GM23338 (cell line): ENCODE results near the gene KLHL18.

Source experiments
- CREB1 ChIP-seq: fragments of 250-450 bp; sonication (Bioruptor Pico); IDR thresholded peaks from 2 replicates; pipeline ENCODE4 v1.5.0; 2020; ENCODE audit warnings: low read depth, mild to moderate bottlenecking, moderate library complexity
- CTCF ChIP-seq, 2 experiments: fragments of 200-600 bp in 1 of 2; sonication (generic) in 1 of 2; conservative IDR thresholded peaks; 2 replicates each; pipeline versions ENCODE4 v1.5.1 to v1.6.1; 2016 to 2017; ENCODE audit warnings: antibody characterized with exemption in 2 of 2, low read depth in 2 of 2, mild to moderate bottlenecking in 2 of 2, moderate library complexity in 1 of 2
- EZH2 ChIP-seq: fragments of 200-600 bp; sonication (generic); IDR thresholded peaks from one replicate; pipeline ENCODE4 v1.8.0; 2017; ENCODE audit warnings: antibody characterized with exemption, mild to moderate bottlenecking, low read depth; ENCODE audit not compliant: unreplicated experiment
- EZH2phosphoT487 ChIP-seq: fragments of 200-600 bp; sonication (generic); IDR thresholded peaks from one replicate; pipeline ENCODE4 v1.8.1; 2018; ENCODE audit warnings: antibody characterized with exemption; ENCODE audit not compliant: unreplicated experiment
- JUNB ChIP-seq: IDR thresholded peaks from one replicate; pipeline ENCODE4 v1.6.1; 2016; ENCODE audit warnings: antibody characterized with exemption; ENCODE audit not compliant: unreplicated experiment
- POLR2AphosphoS5 ChIP-seq: IDR thresholded peaks from 2 replicates; pipeline ENCODE4 v1.6.1; 2016; ENCODE audit warnings: antibody characterized with exemption, low read depth
- REST ChIP-seq: IDR thresholded peaks from one replicate; pipeline ENCODE4 v1.6.1; 2018; ENCODE audit warnings: antibody characterized with exemption; ENCODE audit not compliant: unreplicated experiment

DNA sequence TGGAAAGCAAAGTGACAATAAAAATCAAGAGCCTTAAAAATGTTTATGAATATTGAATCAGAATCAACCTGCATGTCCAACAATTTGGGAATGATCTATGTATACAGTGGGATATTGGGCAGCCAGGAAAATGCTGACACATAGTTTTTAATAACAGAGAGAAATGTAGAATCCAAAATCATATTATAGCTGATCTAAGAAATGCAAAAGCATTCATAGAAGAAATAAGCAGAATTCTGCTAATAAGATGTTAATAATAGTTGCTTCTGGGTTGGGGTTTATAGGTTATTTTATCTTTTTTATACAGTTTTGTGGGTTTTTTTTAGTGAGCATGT is 15.3 kb upstream of the KLHL18 start:
- no peak for TF ChIP-seq CREB1
- no peak for TF ChIP-seq CTCF (conservative IDR thresholded peaks at IDR 0.05; ENCODE audit: low read depth in 2 of 2)
- TF ChIP-seq POLR2AphosphoS5: no peak
- TF ChIP-seq EZH2: no peak
- no peak for TF ChIP-seq REST
- no peak for TF ChIP-seq JUNB
- TF ChIP-seq EZH2phosphoT487: no peak
